ENCODE data around the gene TRABD2B.
A peak's percentile ranks its signal among the peaks of the same experiment; 100 is the strongest.

TRABD2B gene

DNA sequence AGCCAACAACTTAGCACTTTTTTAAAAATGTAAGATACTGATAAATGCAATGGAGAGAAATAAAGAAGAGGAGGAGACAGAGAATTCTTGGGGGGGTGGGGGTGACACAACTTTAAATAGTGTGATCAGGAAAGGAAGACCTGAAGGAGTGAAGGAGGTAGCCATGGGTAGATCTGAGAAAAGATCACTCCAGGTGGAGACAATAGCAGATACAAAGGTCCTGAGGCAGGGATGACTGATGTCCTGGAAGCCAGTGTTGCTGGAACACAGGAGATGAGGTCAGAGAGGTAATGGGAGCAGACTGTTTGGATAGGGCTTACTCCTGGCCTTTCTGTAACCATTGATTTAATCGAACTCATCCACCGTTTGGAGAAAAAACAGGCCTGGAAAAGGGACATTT is 24.6 kb upstream of the TRABD2B start:
- no peak for DNase-seq (ENCODE audit: low spot score)

DNA sequence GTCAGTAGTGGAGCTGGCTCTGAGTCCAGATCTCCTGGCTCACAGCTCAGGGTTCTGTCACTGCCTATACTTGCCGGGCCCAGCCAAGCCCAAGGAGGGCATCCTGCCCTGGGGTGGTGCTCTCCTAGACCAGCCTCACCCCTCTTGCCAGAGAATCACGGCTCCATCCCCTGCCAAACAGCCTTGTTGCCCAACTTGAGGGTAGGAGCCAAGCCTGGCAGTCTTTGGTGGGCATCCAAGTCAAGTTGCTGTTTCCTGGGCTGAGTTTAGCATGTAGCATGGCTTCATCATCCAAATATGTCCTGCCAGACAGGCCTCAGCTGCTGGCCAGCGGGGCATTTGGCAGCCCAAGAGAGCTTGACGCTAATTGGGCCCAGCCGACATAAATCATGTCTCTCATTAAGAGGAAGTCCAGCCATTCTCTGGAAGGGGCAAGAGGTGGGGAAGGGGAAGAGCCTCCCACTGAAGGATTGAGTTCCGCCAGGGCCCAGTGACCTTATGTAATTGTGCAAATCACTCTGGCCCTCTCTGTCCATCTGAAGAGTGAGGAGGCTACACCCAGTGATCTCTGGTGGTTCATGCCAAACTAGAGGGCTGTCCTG is 22.6 kb upstream of the TRABD2B start:
- DNase-seq (ENCODE audit: low spot score) = no peak

DNA sequence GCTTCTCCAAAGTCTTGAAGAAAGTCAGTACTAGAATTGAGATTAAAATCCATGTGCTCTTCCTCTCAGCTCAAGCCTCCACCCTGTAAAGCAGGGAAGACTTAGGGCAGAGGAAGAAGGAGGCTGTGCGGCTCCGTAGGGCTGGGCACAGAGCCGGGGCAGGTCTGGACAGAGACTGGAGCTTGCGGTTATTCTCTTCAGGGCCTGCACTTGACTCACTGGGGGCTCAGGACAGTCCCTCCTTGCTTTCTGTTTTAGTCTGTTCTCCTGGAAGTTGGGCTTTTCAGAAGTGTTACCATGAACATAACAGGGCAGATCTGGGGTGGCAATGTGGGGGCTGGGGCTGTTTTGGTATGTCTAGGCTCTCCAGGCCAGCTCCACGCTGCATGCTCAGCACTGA is 21.6 kb upstream of the TRABD2B start:
- DNase-seq (ENCODE audit: low spot score) = no peak

DNA sequence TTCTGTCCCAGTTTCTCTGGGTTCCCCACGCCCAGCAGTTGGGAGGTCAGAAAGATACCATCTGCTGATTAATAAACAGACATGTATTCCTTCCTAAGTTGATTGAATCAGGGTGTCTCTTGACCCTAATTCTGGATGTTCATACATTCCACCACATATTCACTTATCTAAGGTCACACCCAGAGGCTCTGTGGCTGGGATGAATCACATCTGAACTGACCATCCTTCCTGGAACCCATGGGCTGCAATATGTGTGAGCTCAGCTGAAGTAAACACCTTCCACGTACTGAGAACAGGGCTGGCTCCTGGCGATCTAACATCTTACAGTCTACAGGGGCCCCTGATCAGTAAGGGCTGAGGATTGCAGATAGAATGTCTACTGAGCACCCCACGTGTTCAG is 20.5 kb upstream of the TRABD2B start:
- DNase-seq (ENCODE audit: low spot score) = peak; percentile 57

DNA sequence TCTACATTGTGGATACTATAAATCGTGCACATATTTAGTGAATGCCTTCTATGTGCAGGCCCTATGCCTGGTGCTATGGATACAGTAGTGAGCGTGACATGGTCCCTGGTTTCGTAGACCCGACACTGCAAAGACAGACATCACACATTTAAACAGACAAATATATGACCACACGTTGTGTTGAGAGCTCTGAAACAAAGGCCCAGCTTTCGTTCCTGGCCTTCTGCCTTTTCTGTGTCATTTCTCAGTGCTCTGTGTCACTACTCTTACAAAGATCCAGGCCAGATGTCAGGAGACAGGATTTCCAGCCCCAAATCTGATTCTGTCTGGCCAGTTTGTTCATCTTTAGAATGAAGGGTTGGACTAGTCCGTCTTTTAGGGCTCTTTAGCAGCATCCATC is 19.3 kb upstream of the TRABD2B start:
- DNase-seq (ENCODE audit: low spot score) = no peak

DNA sequence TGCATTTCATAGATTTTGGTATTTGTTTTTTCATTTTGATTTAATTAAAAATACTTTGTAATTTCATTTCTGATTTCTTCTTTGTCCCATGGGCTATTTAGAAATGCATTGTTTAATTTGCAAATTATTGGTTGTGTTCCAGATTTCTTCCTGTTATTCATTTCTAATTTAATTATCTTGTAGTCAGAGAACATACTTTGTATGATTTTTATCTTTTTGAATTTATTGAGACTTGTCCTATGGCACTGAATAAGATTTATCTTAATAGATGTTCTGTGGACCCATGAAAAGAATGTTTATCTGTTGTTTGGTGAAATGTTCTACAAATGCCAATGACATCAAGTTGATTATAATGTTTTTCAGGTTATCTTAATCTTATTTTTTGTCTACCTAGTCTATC is 16.1 kb upstream of the TRABD2B start:
- DNase-seq (ENCODE audit: low spot score) = no peak

DNA sequence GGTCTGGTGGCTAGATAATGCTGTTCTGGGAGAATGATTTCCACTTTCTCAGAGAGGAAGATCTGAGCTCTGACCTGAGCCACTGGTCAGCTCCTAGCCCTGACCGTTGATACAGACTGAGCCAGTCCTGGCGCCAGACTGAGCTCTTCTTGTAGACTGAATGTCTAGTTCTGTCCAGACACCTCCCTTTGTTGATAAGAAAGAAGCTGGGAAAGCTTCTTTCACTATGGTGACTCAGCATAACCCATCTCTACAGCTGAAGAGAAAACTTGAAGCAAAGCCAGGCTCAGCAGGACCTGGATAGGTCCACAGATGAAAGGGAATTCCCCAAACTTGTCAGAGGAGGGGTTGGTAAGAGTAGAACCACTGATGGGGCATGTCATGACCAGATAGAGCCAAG is 9.9 kb upstream of the TRABD2B start:
- peak; percentile 85 for DNase-seq (ENCODE audit: low spot score)

DNA sequence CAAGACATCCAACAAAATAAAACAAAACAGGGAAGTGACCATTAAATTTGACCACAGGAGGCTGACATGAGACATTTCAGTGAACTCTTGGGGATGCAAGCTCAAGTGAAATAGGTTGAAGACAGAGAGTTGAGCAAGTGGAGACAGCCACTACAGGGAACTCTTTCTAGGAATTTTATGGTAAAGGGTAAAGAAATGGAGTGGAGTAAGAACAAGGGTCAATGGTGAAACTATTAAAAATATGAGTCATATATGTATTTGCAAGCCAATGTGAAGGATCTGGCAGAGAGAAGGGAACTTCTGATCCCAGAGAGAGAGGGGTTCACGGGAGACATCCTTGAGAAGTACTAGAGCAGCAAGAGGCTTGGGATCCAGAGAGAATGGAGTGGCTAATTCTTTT is 9.1 kb upstream of the TRABD2B start:
- no peak for DNase-seq (ENCODE audit: low spot score)

DNA sequence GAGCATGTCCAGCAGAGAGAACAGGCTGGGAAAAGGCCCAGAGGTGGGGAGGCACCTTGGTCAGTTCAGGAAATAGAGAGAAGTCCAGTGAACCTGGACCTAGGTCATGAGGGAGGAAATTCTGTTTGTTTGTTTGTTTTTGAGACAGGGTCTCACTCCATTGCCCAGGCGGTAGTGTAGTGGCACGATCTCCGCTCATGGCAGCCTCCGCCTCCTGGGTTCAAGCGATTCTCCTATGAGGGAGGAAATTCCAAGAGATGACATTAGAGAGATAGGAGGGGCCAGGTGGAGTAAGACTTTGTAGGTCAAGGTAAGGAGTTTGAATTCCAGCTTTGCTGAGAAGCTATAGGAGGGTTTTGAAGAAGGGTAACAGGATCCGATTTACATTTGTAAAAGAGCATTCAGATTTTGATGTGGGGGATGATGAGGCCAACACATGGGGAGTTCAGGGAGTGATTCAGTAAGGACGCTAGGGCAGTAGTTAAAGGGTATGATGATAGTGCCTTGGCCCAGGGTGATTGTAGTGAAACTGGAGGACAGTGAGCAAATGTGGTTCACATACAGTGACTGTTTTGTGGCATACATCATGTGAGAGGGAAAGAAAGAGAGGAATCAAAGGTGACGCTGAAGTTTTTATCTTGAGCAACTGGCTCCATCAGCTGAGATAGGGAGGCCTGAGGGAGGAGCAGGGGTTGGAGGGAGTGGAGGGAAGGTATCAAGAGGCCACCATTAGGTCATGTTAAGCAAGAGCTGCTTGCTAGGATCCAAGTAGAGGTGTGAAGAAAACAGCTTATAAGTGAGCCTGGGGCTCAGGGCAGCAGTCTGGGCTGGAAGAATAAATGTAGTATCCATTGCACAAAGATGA is 8.3 kb upstream of the TRABD2B start:
- no peak for DNase-seq (ENCODE audit: low spot score)

DNA sequence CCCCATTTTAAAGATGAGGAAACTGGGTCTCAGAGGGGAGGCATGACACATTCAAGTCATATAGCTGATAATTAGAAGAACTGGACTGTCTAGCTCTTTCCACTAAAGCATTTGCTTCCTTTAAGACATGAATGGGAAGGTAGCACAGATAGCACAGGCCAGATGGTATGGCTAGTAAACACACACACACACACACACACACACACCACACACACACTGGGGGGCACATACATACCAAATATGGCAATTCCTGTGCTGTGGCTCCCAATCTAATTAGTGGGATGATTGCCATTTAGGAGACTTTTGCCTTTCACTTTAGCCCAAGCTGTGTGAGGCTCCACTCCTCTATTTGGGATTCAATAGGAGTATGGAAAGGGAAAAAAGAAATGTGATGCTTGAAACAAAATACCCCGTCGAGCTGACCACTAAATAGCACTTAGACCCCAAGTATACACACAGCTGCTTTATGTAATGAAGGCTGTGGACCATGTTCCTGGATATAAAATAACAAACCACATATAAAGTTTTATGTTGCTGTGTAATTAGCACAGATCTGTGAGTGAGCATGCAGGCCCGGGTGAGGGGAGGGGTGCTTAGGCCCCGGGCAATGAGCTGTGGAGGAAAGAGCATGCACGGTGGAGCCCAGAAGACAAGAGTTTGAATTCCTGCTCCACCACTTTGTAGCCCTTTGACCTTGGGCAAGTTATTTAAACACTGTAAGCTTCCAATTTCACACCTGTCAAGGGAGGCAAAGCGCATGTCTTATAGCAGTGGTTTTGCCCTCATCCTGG is 6.8 kb upstream of the TRABD2B start:
- peak; percentile 66 for DNase-seq (ENCODE audit: low spot score)

DNA sequence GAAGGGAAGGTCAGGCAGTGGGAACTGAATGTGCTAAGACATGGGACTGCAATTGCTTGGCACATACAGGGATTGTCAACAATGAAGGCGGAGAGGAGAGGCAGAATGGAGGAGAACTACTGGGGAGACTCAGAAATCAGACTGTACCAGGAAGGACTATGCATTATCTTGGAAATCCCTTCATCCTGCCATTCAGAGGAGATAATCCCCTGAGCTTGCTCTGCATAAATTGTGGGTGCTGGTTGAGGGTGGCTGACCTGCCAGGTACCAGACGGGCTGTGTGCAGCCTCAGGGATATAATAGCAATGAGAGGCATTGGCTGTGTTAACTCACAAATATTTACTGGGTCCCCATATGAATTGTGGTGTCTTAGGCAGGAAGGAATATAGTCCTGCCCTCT is 5.0 kb upstream of the TRABD2B start:
- DNase-seq (ENCODE audit: low spot score) = no peak

DNA sequence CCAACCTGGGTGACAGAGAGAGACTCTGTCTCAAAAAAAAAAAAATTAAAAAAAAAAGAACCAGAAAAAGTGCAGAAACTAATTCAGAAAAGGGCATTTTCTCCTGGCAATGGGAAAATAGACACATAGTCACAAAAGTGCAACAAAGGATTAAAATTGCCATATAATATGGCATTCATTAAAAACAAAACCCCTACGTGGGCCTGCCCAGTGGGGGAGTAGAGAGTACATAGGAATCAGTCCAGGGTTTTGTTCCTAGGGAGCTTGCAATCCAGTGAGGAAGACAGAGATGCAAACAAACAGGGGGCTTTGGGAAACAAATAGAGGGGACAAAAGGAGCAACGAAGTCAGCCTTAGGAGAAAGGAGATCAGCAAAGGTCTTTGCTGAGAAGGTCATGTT is 4.5 kb upstream of the TRABD2B start:
- no peak for DNase-seq (ENCODE audit: low spot score)

DNA sequence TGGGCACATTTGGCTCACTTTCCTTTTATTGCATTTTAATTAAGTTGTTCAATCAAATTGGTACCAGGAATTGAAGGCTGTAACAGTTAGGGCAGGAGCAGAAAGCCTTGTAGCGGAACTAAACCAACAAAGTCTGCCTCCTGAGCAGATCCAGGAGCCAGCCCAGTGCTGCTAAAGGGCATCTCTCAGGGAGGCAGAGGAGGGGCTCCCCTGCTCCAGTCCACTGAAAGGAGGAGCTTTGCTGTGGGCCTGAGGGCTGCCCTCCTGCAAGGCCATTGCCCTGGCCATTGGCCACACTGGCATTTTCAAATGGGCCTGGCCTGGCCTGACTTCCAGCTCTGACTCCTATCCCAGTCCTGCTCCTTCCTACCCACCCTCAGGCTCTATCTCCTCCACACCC is 3.7 kb upstream of the TRABD2B start:
- DNase-seq (ENCODE audit: low spot score) = no peak

DNA sequence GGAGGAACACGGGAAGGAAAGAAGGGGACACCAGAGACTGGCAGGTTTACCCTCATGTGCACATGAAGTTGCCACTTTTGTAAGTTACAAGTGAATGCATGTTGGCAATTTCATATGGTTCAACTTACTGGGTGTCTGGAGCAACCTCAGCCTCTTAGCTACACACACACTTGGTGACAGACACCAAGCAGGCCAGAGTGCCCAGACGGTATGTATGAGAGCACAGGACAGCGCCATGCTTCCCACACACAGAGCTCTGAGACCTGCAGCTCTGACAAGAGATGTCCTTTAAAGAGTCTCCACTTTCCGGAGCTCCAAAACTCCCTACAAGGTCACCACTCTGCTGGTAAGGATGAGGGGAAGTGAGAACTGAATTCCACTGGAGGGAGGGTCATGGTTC is 1.9 kb upstream of the TRABD2B start:
- no peak for DNase-seq (ENCODE audit: low spot score)

DNA sequence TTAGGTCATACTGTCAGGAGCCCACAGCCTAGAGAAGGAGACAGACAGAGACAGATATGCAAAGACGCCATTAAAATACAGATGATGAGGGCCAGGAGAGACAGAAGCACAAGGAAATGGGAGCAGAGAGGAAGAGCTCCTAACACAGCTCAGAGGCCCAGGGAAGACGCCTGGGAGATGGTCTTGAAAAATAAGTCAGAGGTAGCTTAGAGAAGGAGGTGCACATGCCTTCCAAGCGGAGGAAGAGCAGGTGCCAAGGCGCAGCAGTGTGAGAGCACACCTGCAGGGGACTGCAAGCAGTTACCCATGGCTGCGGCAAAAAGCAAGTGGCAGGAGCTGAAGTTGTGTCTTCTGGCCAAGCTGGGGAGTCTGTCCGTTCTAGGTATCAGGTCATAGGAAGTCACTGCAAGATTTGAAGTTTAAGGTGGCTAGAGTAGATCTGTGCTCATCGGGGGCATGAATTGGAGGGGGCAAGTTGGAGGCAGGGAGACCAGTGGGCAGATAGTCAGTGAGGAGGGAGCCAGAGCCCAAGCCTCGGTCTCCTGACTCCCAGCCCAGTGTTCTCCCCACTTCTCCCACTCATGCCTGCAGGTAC is 1.3 kb upstream of the TRABD2B start:
- no peak for DNase-seq (ENCODE audit: low spot score)

DNA sequence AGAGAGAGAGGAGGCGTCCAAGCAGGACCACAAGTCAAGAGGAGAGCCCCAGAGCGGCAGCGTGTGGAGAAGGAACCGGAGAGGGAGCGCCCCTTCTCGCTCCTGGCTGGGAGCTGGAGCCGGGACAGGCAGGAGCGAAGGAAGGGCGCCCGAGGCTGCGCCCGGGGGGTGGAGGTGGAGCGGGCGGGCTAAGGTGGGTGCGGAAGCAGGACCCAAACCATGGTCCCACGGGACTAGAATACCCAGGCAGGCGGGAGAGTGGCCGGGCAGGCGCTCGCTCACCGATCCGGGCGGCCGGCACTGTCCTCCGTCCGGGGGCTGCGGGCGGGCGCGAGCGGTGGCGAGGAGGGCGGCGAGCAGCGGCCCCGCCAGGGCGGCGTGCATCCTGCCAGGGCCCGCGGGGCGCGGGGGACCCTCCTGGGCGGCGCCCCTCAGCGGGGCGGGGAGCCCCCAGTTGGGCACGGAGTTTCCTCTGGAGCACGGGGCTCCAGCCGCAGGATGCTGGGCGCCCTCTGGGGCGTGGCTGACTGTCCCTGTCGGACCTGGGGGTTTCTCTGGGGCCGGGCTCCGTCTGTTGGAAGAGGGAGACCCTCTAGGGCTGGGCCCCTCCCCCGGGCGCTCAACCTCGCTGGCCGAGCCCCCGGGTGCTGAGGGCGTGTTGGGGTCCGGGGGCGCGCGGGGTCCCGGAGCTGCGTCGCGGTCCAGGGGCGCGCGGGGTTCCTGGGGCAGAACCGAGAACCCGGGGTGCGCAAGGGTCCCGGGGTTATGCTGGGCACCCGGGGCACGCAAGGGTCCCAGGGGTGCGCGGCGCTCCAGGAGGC is 569 bp downstream of the TRABD2B start:
- peak; percentile 51 for DNase-seq (ENCODE audit: low spot score)

DNA sequence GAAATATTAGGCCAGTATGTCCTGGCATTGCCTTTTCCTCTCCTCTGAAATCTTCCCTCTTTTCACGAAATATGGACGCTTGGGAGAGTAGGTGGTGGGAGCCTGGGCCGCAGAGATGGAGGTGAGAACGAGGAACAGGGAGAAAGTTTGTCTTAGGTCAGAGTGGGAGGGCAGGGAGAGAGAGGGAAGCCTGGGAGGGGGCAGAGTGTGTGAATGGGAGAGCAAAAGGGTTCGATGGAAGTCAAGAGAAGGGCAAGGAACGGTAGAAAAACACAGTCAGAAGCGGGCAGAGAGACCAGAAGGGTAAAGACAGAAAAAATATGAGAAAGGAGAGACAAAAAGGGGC is 1.2 kb downstream of the TRABD2B start:
- DNase-seq (ENCODE audit: low spot score) = no peak

DNA sequence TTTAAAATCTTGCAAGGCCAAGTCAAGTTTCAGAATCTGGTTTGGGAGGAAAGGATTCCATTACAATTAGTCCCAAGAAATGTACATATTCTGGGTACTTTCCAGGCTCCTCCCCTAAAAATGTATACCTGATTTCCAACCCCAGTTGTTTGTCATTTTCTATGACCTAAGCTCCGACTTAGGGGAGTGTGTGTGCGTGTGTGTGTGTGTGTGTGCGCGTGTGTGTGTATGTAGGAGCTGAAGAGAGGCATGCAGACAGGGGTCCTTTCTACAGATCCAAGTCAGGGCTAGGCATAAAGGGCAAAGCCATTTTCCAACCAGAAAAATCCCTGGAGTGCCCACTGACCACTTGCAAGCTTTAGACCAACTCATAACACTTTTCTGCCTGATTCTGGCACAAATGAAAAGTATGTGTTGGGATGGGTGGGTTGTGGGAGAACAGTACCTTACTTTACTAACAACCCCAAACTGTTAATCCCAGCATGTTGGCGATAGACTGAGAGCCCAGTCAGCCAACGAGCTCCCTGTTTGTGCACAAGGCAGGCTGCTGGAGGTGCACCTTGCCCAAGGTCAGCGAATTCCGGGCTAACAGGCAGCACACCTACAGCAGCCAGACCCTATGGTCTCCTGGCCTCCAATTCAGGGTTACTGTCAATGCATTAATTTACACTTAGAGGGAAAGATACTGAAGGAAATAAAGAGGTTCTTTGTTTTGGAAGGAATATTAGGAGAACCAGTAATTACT is 1.7 kb downstream of the TRABD2B start:
- peak; percentile 22 for DNase-seq (ENCODE audit: low spot score)

DNA sequence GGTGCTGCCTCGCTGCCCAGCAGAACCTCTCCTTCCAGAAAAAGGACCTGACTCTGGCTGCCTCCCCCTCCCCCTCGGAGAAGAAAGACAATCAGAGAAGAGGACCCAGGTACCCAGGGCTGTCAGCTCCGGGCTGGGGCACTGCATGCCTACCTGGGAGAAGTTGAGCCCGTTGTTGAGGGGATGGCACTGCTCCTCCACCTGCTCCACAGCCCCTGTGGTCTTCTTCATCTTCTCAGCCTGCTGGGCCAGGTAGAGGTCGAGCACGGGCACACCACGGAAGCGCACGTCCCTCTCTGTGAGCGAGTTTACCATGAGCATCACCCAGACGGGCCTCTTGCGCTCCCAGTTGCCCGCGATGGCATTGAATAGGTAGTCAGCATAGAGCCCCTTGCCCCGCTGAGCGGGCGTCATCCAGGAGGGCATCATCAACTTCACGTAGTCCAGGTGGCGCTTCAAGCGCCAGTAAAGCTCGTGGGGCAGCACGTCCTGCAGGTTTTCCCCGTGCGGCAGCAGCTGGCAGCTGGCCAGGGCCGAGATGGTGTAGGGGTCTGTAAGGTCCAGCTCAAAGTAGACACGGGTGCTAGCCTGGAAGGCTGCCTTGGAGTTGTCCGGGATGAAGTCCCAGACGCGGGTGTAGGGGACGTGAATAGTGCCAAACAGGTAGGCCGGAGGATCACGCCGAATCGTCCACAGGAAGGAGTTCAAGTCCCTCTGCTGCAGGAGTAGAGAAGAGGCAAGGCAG is 3.1 kb downstream of the TRABD2B start:
- DNase-seq (ENCODE audit: low spot score) = no peak

DNA sequence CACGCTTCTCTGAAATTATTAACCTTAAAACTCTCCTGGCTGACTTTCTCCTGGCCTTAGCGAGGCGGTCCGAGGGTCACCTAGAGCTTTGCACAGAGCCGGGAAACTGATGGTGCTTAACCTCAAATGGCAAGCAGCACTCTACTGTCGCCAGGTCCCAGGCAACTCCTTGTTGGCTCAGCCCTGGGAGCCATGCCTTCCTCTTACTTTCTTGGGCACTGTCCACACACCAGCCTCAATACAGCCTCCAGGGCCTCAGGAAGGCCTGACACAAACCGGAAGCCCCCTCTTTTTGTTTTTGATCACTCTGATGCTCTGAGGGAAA is 3.8 kb downstream of the TRABD2B start:
- peak; percentile 44 for DNase-seq (ENCODE audit: low spot score)

Data from kidney tubule cell (primary cell).